GM12878 (cell line): ENCODE results near the gene KANSL3. TPM values are rescaled to one million over a fixed set of nuclear protein-coding genes. Genes with fewer than 3 reads are reported as not detected.

Experiments used
- ATF7 ChIP-seq: fragments of 450-650 bp; IDR thresholded peaks from 2 replicates; pipeline ENCODE4 v1.6.1; 2016; ENCODE audit warnings: low read depth, mild to moderate bottlenecking
- BACH1 ChIP-seq: fragments of 450-650 bp; IDR thresholded peaks from 2 replicates; pipeline ENCODE4 v1.6.1; 2017; ENCODE audit warnings: mild to moderate bottlenecking, borderline replicate concordance
- BHLHE40 ChIP-seq, 2 experiments: fragments of 450-650 bp in 1 of 2; IDR thresholded peaks; 2 replicates each; pipeline ENCODE4 v1.6.1; 2011 to 2017; ENCODE audit warnings: low read depth in 2 of 2, borderline replicate concordance in 1 of 2, improper control_type of control experiment in 1 of 2, low read length in 1 of 2, mild to moderate bottlenecking in 1 of 2
- GATAD2B ChIP-seq: fragments of 450-650 bp; conservative IDR thresholded peaks from 2 replicates; pipeline ENCODE4 v1.6.1; 2017; ENCODE audit warnings: low read depth, mild to moderate bottlenecking, moderate library complexity
- IKZF2 ChIP-seq, 2 experiments: fragments of 450-650 bp; IDR thresholded peaks; 2 replicates each; pipeline ENCODE4 v1.6.1; 2017; ENCODE audit warnings: mild to moderate bottlenecking in 2 of 2, moderate library complexity in 2 of 2
- MXI1 ChIP-seq: fragments of 150-350 bp; IDR thresholded peaks from 2 replicates; pipeline ENCODE4 v1.6.1; 2011; ENCODE audit warnings: low read depth, mild to moderate bottlenecking, inconsistent platforms, low read length, improper control_type of control experiment
- MYC ChIP-seq: IDR thresholded peaks from 2 replicates; pipeline ENCODE4 v1.6.1; 2011; ENCODE audit warnings: mild to moderate bottlenecking, low read length, moderate library complexity, inconsistent platforms; ENCODE audit not compliant: insufficient read depth, insufficient replicate concordance, insufficient read length, severe bottlenecking
- POU2F2 ChIP-seq: IDR thresholded peaks from 3 replicates; pipeline ENCODE4 v1.6.1; 2011; ENCODE audit warnings: low read depth, mild to moderate bottlenecking, low read length, borderline replicate concordance
- SMARCA5 ChIP-seq: fragments of 450-650 bp; IDR thresholded peaks from 2 replicates; pipeline ENCODE4 v1.6.1; 2017; ENCODE audit warnings: mild to moderate bottlenecking
- ZNF592 ChIP-seq: fragments of 450-650 bp; IDR thresholded peaks from 2 replicates; pipeline ENCODE4 v1.6.1; 2017; ENCODE audit warnings: mild to moderate bottlenecking, moderate library complexity
- polyA plus RNA-seq, 11 experiments: library from polyadenylated mRNA; depleted of rRNA in 4 of 11; unstranded in 6 of 11; stranded (reverse) in 5 of 11; fragments of >200 nt; fragmentation: Nextera tagmentation in 4 of 11; fragmentation: Illumina TruSeq in 1 of 11; extraction: Ambion mirVana in 4 of 11; extraction: Trizol in 1 of 11; gene quantifications; 1 replicate in 1 of 11; 2 replicates in 10 of 11; pipeline versions ENCODE4 v1.2.1 to v1.2.3, GENCODE V29; 2011 to 2016; ENCODE audit warnings: inconsistent platforms in 2 of 11, missing spikeins in 2 of 11, low read depth in 1 of 11
- total RNA-seq, 4 experiments: library from RNA; depleted of rRNA in 3 of 4; stranded (reverse); fragments of >200 nt in 3 of 4; fragmentation: Illumina TruSeq in 1 of 4; extraction: Trizol in 1 of 4; gene quantifications; 2 replicates each; pipeline versions ENCODE4 v1.2.1 to v1.2.3, GENCODE V29; 2013 to 2021
- TF ChIP-seq, protein P1 (sequence below): IDR thresholded peaks from 2 replicates; pipeline ENCODE4 v1.6.1; 2012; ENCODE audit warnings: low read depth, low read length, improper control_type of control experiment
- TF ChIP-seq, protein P2 (sequence below): IDR thresholded peaks from 2 replicates; pipeline ENCODE4 v1.6.1; 2012; ENCODE audit warnings: low read depth, low read length, improper control_type of control experiment
- TF ChIP-seq, protein P3 (sequence below): fragments of 450-650 bp; IDR thresholded peaks from 2 replicates; pipeline ENCODE4 v1.6.1; 2016; ENCODE audit warnings: mild to moderate bottlenecking
- TF ChIP-seq, protein P4 (sequence below): fragments of 450-650 bp; IDR thresholded peaks from 2 replicates; pipeline ENCODE4 v1.6.1; 2016; ENCODE audit warnings: mild to moderate bottlenecking

Gene KANSL3
- total and polyA plus RNA-seq, 10 of the 15 experiments (the other 5 are each of a cell fraction or from before 2014, with no cell fraction given): 5.6 to 25.9 (median 16.7) TPM

DNA sequence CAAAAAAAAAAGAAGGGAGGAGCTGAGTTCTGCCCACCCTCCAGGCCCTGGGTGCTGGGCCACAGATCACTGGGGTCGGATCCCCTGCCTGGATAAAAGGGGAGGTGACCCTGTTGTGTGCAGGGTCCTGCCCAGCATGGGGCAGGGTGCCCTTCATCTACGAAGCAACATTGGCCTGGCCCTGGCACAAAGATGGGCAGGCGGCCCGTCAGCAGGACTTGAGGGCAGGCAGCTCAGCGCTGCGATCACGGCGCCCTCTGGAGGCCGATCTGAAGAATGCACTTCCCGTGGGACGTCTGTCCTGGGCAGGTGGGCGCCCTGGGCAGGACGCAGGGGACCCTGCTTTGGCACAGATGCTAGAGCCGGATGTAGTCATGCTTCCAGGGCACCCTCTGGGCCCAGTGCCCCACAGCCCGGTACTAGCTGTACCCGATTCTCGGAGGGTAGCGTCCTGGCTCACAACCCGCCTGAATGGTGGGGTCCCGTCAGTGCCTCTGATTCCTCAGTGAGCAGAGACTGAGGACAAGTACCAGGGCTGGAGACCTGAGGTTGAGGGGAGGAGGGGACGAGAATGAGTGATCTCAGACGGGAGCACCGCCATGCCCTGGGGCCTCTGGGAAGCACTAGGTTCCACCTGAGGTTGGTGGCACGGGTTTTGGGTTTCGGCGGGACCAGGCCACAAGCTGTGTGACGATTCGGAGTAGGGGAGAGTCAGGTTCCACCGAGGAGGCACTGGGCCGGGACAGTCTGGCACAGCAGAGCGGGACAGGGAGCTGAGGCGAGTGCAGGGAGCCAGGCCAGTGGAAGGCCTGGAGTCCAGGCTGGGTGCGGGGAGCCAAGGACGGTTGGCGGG is 83.6 kb downstream of the KANSL3 start (continued):
- TF ChIP-seq MXI1 (no peak), BACH1 (peak; percentile 70), POU2F2 (peak; percentile 7; the same call in 1 of the 3 replicates), GATAD2B (peak; percentile 54; the same call in 1 of the 2 replicates), SMARCA5 (peak; percentile 63; the same call in 1 of the 2 replicates), ZNF592 (0 out of 2 replicates have a peak, but pooled peaks have one; percentile 25), BHLHE40 (IDR thresholded peaks at IDR 0.05; ENCODE audit: borderline replicate concordance in 1 of 2, low read depth in 2 of 2, low read length in 1 of 2) (0 out of 4 replicates have a peak, but pooled peaks of 1 of the 2 experiments have one; percentile 34), ATF7 (no peak), MYC (no peak), IKZF2 (IDR thresholded peaks at IDR 0.05) (0 out of 4 replicates have a peak, but pooled peaks of 1 of the 2 experiments have one; percentile 29)
- TF ChIP-seq, protein P1, sequence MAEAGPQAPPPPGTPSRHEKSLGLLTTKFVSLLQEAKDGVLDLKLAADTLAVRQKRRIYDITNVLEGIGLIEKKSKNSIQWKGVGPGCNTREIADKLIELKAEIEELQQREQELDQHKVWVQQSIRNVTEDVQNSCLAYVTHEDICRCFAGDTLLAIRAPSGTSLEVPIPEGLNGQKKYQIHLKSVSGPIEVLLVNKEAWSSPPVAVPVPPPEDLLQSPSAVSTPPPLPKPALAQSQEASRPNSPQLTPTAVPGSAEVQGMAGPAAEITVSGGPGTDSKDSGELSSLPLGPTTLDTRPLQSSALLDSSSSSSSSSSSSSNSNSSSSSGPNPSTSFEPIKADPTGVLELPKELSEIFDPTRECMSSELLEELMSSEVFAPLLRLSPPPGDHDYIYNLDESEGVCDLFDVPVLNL: no peak
- TF ChIP-seq, protein P2, sequence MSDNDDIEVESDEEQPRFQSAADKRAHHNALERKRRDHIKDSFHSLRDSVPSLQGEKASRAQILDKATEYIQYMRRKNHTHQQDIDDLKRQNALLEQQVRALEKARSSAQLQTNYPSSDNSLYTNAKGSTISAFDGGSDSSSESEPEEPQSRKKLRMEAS: no peak
- TF ChIP-seq, protein P3, sequence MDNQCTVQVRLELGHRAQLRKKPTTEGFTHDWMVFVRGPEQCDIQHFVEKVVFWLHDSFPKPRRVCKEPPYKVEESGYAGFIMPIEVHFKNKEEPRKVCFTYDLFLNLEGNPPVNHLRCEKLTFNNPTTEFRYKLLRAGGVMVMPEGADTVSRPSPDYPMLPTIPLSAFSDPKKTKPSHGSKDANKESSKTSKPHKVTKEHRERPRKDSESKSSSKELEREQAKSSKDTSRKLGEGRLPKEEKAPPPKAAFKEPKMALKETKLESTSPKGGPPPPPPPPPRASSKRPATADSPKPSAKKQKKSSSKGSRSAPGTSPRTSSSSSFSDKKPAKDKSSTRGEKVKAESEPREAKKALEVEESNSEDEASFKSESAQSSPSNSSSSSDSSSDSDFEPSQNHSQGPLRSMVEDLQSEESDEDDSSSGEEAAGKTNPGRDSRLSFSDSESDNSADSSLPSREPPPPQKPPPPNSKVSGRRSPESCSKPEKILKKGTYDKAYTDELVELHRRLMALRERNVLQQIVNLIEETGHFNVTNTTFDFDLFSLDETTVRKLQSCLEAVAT: no peak
- TF ChIP-seq, protein P4, sequence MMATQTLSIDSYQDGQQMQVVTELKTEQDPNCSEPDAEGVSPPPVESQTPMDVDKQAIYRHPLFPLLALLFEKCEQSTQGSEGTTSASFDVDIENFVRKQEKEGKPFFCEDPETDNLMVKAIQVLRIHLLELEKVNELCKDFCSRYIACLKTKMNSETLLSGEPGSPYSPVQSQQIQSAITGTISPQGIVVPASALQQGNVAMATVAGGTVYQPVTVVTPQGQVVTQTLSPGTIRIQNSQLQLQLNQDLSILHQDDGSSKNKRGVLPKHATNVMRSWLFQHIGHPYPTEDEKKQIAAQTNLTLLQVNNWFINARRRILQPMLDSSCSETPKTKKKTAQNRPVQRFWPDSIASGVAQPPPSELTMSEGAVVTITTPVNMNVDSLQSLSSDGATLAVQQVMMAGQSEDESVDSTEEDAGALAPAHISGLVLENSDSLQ: peak; percentile 47; the same call in 1 of the 2 replicates
